Ishikawa (cell line): Measurements from ENCODE around the gene HSD17B12.

ENCODE experiments used
- CREB1 ChIP-seq: IDR thresholded peaks from 2 replicates; pipeline ENCODE4 v1.6.1; 2012; ENCODE audit warnings: low read depth
- EGR1 ChIP-seq: IDR thresholded peaks from 2 replicates; pipeline ENCODE4 v1.6.1; 2012
- NFIC ChIP-seq: IDR thresholded peaks from 2 replicates; pipeline ENCODE4 v1.6.1; 2012
- RAD21 ChIP-seq: IDR thresholded peaks from 2 replicates; pipeline ENCODE4 v1.6.1; 2012; ENCODE audit warnings: low read depth
- TAF1 ChIP-seq: IDR thresholded peaks from 2 replicates; pipeline ENCODE4 v1.6.1; 2012; ENCODE audit warnings: low read depth, mild to moderate bottlenecking
- TEAD4 ChIP-seq: IDR thresholded peaks from 2 replicates; pipeline ENCODE4 v1.6.1; 2012
- YY1 ChIP-seq: IDR thresholded peaks from 2 replicates; pipeline ENCODE4 v1.6.1; 2012; ENCODE audit warnings: low read depth
- TF ChIP-seq, protein P1 (sequence below): IDR thresholded peaks from 2 replicates; pipeline ENCODE4 v1.6.1; 2012

DNA sequence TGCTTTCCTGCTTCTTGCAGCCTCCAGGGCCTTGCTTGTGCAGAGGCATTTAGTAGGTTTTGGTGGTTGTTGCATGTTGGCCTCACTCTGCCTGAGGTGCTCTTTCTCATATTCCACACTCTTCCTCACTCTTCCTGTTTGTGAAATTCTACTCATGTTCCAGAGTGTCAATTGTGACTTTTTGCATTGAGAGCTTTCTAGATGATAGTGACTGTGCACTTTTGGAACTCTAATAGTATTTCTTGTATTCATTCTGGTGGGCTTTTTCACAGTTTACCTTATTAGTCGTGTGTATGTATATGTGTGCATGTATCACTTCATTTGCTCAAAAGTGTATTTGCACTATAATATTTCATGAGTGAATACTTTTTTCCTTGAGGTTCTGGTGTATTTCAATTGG, 11.3 kb downstream of the HSD17B12 start:
- TF ChIP-seq CREB1 = no peak
- TF ChIP-seq TAF1 = no peak
- TF ChIP-seq NFIC = no peak
- TF ChIP-seq RAD21 = no peak
- TF ChIP-seq YY1 = no peak
- TF ChIP-seq, protein P1, sequence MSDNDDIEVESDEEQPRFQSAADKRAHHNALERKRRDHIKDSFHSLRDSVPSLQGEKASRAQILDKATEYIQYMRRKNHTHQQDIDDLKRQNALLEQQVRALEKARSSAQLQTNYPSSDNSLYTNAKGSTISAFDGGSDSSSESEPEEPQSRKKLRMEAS = no peak
- TF ChIP-seq TEAD4 = no peak
- no peak for TF ChIP-seq EGR1
